GM12891 (cell line): Measurements from ENCODE around the gene IGF2BP1.

Source experiments
- PAX5 ChIP-seq: IDR thresholded peaks from 2 replicates; pipeline ENCODE4 v1.6.1; 2011; ENCODE audit warnings: low read length, moderate library complexity, mild to moderate bottlenecking; ENCODE audit not compliant: insufficient read depth, severe bottlenecking
- POLR2A ChIP-seq: IDR thresholded peaks from 2 replicates; pipeline ENCODE4 v1.6.1; 2011; ENCODE audit warnings: low read depth, low read length, control low read depth
- POLR2AphosphoS5 ChIP-seq: IDR thresholded peaks from 2 replicates; pipeline ENCODE4 v1.6.1; 2011; ENCODE audit warnings: low read depth, low read length, control low read depth
- POU2F2 ChIP-seq: IDR thresholded peaks from 2 replicates; pipeline ENCODE4 v1.6.1; 2011; ENCODE audit warnings: low read depth, mild to moderate bottlenecking, control low read depth, low read length, moderate library complexity
- SPI1 ChIP-seq: IDR thresholded peaks from 2 replicates; pipeline ENCODE4 v1.6.1; 2011; ENCODE audit warnings: low read depth, low read length, control low read depth
- TAF1 ChIP-seq: IDR thresholded peaks from 2 replicates; pipeline ENCODE4 v1.6.1; 2011; ENCODE audit warnings: low read depth, low read length, control low read depth

DNA sequence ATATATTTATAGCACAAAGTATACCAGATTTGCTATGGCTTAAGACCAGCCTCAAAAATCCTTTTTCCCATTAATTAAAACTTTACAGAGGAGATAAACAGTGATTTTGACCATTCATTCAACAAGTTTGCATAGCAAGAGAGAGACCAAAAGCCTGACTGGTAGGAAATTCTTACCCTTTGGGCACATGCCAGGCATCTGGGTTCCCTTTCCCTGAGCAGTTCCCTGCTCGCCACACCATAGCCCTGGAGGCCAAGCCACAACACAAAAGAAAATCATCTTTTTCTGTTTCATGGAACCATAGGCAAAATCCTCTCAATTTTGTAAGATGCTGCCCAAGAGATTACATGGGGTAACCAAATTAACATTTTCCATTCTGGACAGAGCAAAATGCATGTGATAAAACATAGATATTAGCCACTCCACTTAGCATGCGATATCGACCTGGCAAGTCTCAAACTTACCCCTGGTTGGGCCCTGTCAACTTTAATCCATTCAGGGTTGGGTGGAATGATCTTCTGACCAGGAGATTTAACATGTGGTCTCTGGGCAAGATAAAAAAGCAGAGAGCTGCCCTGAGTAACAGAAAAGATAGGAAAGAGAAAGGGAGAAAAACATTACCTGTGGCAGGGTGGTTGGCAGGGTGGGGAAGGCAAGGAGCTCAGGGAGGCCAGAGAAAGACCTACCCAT lies 77.8 kb downstream of the IGF2BP1 start:
- no peak for TF ChIP-seq POLR2AphosphoS5
- no peak for TF ChIP-seq POLR2A
- no peak for TF ChIP-seq TAF1
- no peak for TF ChIP-seq SPI1
- no peak for TF ChIP-seq POU2F2
- TF ChIP-seq PAX5, result no peak
